Pancreas (tissue), 10 donors: ENCODE measurements around the gene HSP90AB1. TPM values are rescaled to one million over a fixed set of nuclear protein-coding genes. Genes with fewer than 3 reads are reported as not detected.

Experiments
- ATAC-seq, 4 donors: fragments of 200-7000 bp; cut with Tn5 transposase; one replicate each; pipeline versions ENCODE4 v1.8.0 to v1.9.1; 2020; ENCODE audit warnings: mild to moderate bottlenecking in 4 of 4, moderate library complexity in 4 of 4
- DNase-seq, 6 donors: peaks; one replicate each; pipeline ENCODE4 v3.0.0-alpha.2; 2020
- FAIRE-seq: peaks from 2 replicates; lab custom pipeline; 2012; peaks lifted over from hg19 to GRCh38; lab: Jason Lieb, UNC
- H3K27ac ChIP-seq, 4 donors: fragments of 200-600 bp; sonication (generic); 1 replicate in 3 of 4; 2 replicates in 1 of 4; pipeline versions ENCODE4 v1.5.0 to v1.8.0; 2020
- H3K27me3 ChIP-seq, 4 donors: fragments of 200-600 bp; one replicate each; pipeline ENCODE4 v1.8.0; 2021
- H3K36me3 ChIP-seq, 3 donors: fragments of 200-600 bp; sonication (generic) in 1 of 3; one replicate each; pipeline versions ENCODE4 v1.5.0 to v1.8.0; 2020 to 2021
- H3K4me1 ChIP-seq, 3 donors: fragments of 200-600 bp; one replicate each; pipeline ENCODE4 v1.8.0; 2021
- H3K4me3 ChIP-seq, 4 donors: fragments of 200-600 bp; sonication (generic) in 2 of 4; one replicate each; pipeline versions ENCODE4 v1.5.0 to v1.8.0; 2020 to 2021
- H3K9me3 ChIP-seq, 4 donors: fragments of 200-600 bp; one replicate each; pipeline ENCODE4 v1.8.0; 2021
- CTCF ChIP-seq, 4 donors: fragments of 200-600 bp; sonication (generic) in 3 of 4; IDR thresholded peaks; one replicate each; pipeline versions ENCODE4 v1.5.0 to v1.8.0; 2021; ENCODE audit warnings: antibody characterized with exemption in 4 of 4
- WGBS, 2 donors: extraction: QIAGEN DNeasy Blood & Tissue Kit; methylation state at CpG; one replicate each; pipeline ENCODE4 v1.1.7; 2013; 5-methylcytosine and 5-hydroxymethylcytosine counted together
- intact Hi-C, 3 donors: fragments of 100-400 bp; cut with DNase I; formaldehyde crosslinking; loops; one replicate each; pipeline versions ENCODE4 v1.11.1 to v1.14.2; 2022
- polyA plus RNA-seq, 2 donors: library from polyadenylated mRNA; stranded (reverse); fragments of 200-250 nt; gene quantifications; one replicate each; pipeline ENCODE4 v1.2.3, GENCODE V29; 2013
- total RNA-seq, 6 donors: library from RNA; stranded (reverse); fragmentation: NEBNext Ultra II Directional in 4 of 6; extraction: Animal tissue kit (Norgen Biotek cat#: 25700) in 4 of 6; gene quantifications; one replicate each; pipeline versions ENCODE4 v1.2.1 to v1.2.4, GENCODE V29; 2021 to 2023
- donor health status: healthy with polysubstance abuse.
- donor health status: DM: no; HTN: no; CAD: no; lungs with moderate emphysema.
- donor health status: DM: no; HTN: no; CAD: no.
- donor health status: control.
- donor health status: control.
- donor health status: Bipolar disorder and iron deficiency.
- donor health status: DM: yes; HTN: yes; CAD: no.
- donor health status: DM: no; HTN: no; CAD: no.
- donor health status: DM: no; HTN: no; CAD: no.
- donor health status: DM: yes; HTN: yes; CAD: no.

Gene HSP90AB1
- total and polyA plus RNA-seq, 8 donors, result 145 to 577 (median 434) TPM

GRCh38 chr6:44207966-44208365 lies 38.9 kb upstream of the HSP90AB1 start:
- H3K9me3 ChIP-seq, result no peaks in the 10 kb centered on the region
- ATAC-seq (no peak), DNase-seq (no peak), FAIRE-seq (no peak)
- H3K27me3 ChIP-seq, result no peaks in the 10 kb centered on the region
- no peak overlapping the region for H3K4me3 ChIP-seq
- TF ChIP-seq CTCF (IDR thresholded peaks at IDR 0.05), result no peak
- intact Hi-C loops, result no loop called here
- no peaks in the 10 kb centered on the region for H3K36me3 ChIP-seq
- 88 to 92% methylated on average over 6 of the region's 6 CpGs for WGBS, 2 donors
- no peak overlapping the region for H3K27ac ChIP-seq
- H3K4me1 ChIP-seq, result peaks cover 10 to 11% (median 10%) of the 10 kb centered on the region in 3 donors

- no peak for TF ChIP-seq CTCF (IDR thresholded peaks at IDR 0.05)
- FAIRE-seq (no peak), DNase-seq (no peak), ATAC-seq (no peak)
- Histone ChIP-seq H3K4me3 (no peak overlapping the region), H3K27ac (no peak overlapping the region), H3K9me3 (no peaks in the 10 kb centered on the region), H3K36me3 (no peaks in the 10 kb centered on the region), H3K4me1 (no peaks in the 10 kb centered on the region), H3K27me3 (no peaks in the 10 kb centered on the region)
- intact Hi-C loops, result no loop called here
- 78 to 87% methylated on average over 3 of the region's 3 CpGs for WGBS, 2 donors
Measured at GRCh38 chr6:44211284-44211683, 35.6 kb upstream of the HSP90AB1 start.

- FAIRE-seq, result no peak
- H3K27me3 ChIP-seq, result no peaks in the 10 kb centered on the region
- TF ChIP-seq CTCF (IDR thresholded peaks at IDR 0.05), result no peak
Measured at GRCh38 chr6:44214307-44214706, 32.6 kb upstream of the HSP90AB1 start.

GRCh38 chr6:44216677-44217331 lies 30.1 kb upstream of the HSP90AB1 start, which contains the start of gene MYMX:
Gene MYMX, plus strand, starts transcription at chr6:44216926. Its CDS starts 546 bp downstream, at chr6:44217472.
- intact Hi-C loops, result no loop called here
- no peak for TF ChIP-seq CTCF (IDR thresholded peaks at IDR 0.05)
- ATAC-seq (peak in 3 of 4 donors; percentile 2 to 29 (median 4)), DNase-seq (peak in 5 of 6 donors; percentile 50 to 78 (median 74)), FAIRE-seq (no peak)
- WGBS, 2 donors, result 27 to 29% methylated on average over 7 of the region's 7 CpGs
- no peaks in the 10 kb centered on the region for H3K9me3 ChIP-seq
- no peaks in the 10 kb centered on the region for H3K27me3 ChIP-seq
- peak within 1 kb of the TSS in 1 of 4 donors; percentile 22 for H3K4me3 ChIP-seq
- H3K4me1 ChIP-seq, result peaks cover 0 to 35% (median 21%) of the 10 kb centered on the region in 3 donors
- H3K27ac ChIP-seq, result peak within 1 kb of the TSS; percentile 75 to 94 (median 90)
- no peaks in the 10 kb centered on the region for H3K36me3 ChIP-seq

More at GRCh38 chr6:44214307-44214706, 32.6 kb upstream of the HSP90AB1 start:
- no peak for DNase-seq
- WGBS, 2 donors, result 89 to 90% methylated on average over 6 of the region's 6 CpGs
- ATAC-seq, result no peak
- Histone ChIP-seq H3K9me3 (no peaks in the 10 kb centered on the region), H3K4me1 (peaks cover 0 to 18% (median 12%) of the 10 kb centered on the region in 3 donors), H3K36me3 (no peaks in the 10 kb centered on the region), H3K4me3 (no peak overlapping the region), H3K27ac (no peak overlapping the region)
- intact Hi-C loops, result no loop called here
